A673 (cell line): ENCODE results near the gene SPON1.

Experiments used
- CTCF ChIP-seq: fragments of 300-800, 200-600 bp; sonication (generic); conservative IDR thresholded peaks from 2 replicates; pipeline ENCODE4 v1.5.1; 2017; ENCODE audit warnings: low read depth, mild to moderate bottlenecking, antibody characterized with exemption, low read length, moderate library complexity, mixed read lengths
- EZH2 ChIP-seq: fragments of 200-600 bp; sonication (generic); IDR thresholded peaks from 2 replicates; pipeline ENCODE4 v1.6.1; 2017; ENCODE audit warnings: borderline replicate concordance, low read depth, mild to moderate bottlenecking, mixed read lengths, antibody characterized with exemption, low read length; ENCODE audit not compliant: poor library complexity, severe bottlenecking

- TF ChIP-seq CTCF: no peak
- no peak for TF ChIP-seq EZH2
Measured at GRCh38 chr11:13939961-13940906, 22.3 kb upstream of the SPON1 start.
